Activated CD4-positive, alpha-beta T cell treated with anti-CD3 and anti-CD28 coated beads, Interleukin-2, amount 50 U/mL, for 1 hour (primary cell): ENCODE measurements around the gene LYSMD4.
A peak's percentile ranks its signal among the peaks of the same experiment; 100 is the strongest.

Experiments
- DNase-seq: peaks from one replicate; pipeline ENCODE4 v3.0.0-alpha.2; 2020

LYSMD4 gene

GRCh38 chr15:99731336-99732123 is 1.7 kb downstream of the LYSMD4 start:
- no peak for DNase-seq

- no peak for DNase-seq
Measured at GRCh38 chr15:99729920-99730319, 3.3 kb downstream of the LYSMD4 start.

- no peak for DNase-seq
Measured at GRCh38 chr15:99729327-99729726, 3.9 kb downstream of the LYSMD4 start.

- no peak for DNase-seq
Measured at GRCh38 chr15:99728916-99729315, 4.3 kb downstream of the LYSMD4 start.

- no peak for DNase-seq
Measured at GRCh38 chr15:99727733-99728132, 5.5 kb downstream of the LYSMD4 start.

- DNase-seq: no peak
Measured at GRCh38 chr15:99727330-99727729, 5.9 kb downstream of the LYSMD4 start.

GRCh38 chr15:99726333-99726732 is 6.9 kb downstream of the LYSMD4 start:
- DNase-seq: no peak

GRCh38 chr15:99722406-99722805 is 10.8 kb downstream of the LYSMD4 start:
- DNase-seq: no peak

- no peak for DNase-seq
Measured at GRCh38 chr15:99721896-99722295, 11.3 kb downstream of the LYSMD4 start.

- DNase-seq: no peak
Measured at GRCh38 chr15:99721104-99721778, 12.0 kb downstream of the LYSMD4 start.

GRCh38 chr15:99720533-99720932 is 12.7 kb downstream of the LYSMD4 start:
- DNase-seq: no peak

- DNase-seq: no peak
Measured at GRCh38 chr15:99719096-99719541, 14.1 kb downstream of the LYSMD4 start.

GRCh38 chr15:99718421-99718820 is 14.8 kb downstream of the LYSMD4 start:
- DNase-seq: no peak

- no peak for DNase-seq
Measured at GRCh38 chr15:99717161-99718009, 15.9 kb downstream of the LYSMD4 start.

GRCh38 chr15:99716540-99717095 is 16.6 kb downstream of the LYSMD4 start:
- DNase-seq: no peak

- DNase-seq: no peak
Measured at GRCh38 chr15:99712415-99712814, 20.8 kb downstream of the LYSMD4 start.

- DNase-seq: no peak
Measured at GRCh38 chr15:99711625-99712024, 21.6 kb downstream of the LYSMD4 start.

- no peak for DNase-seq
Measured at GRCh38 chr15:99709243-99709986, 23.8 kb downstream of the LYSMD4 start.

GRCh38 chr15:99708563-99708962 is 24.7 kb downstream of the LYSMD4 start:
- no peak for DNase-seq

GRCh38 chr15:99707473-99708270 is 25.6 kb downstream of the LYSMD4 start:
- no peak for DNase-seq

GRCh38 chr15:99706557-99707303 is 26.5 kb downstream of the LYSMD4 start:
- DNase-seq: peak; percentile 20
